GM18526 (cell line): Measurements from ENCODE around the gene ACOT13.

ENCODE experiments used
- POLR2A ChIP-seq: IDR thresholded peaks from 3 replicates; pipeline ENCODE4 v1.6.1; 2011; ENCODE audit not compliant: insufficient read length; ENCODE audit errors: extremely low read depth

The ACOT13 gene

GRCh38 chr6:24666641-24667377, at the start of gene ACOT13, which contains the start of gene TDP2:
ACOT13 (plus strand) TSS chr6:24667077; CDS start chr6:24667264, 187 bp downstream.
TDP2 (minus strand) TSS chr6:24666899; CDS start chr6:24666862, 37 bp downstream.
- peak; percentile 77 for TF ChIP-seq POLR2A

- no peak for TF ChIP-seq POLR2A
Observed at GRCh38 chr6:24619661-24620060, 47.2 kb upstream of the ACOT13 start.

- TF ChIP-seq POLR2A: no peak
Observed at GRCh38 chr6:24620637-24621036, 46.2 kb upstream of the ACOT13 start.

- no peak for TF ChIP-seq POLR2A
Observed at GRCh38 chr6:24621626-24622289, 45.1 kb upstream of the ACOT13 start.

- no peak for TF ChIP-seq POLR2A
Observed at GRCh38 chr6:24630856-24631505, 35.9 kb upstream of the ACOT13 start.

GRCh38 chr6:24631671-24632070, 35.2 kb upstream of the ACOT13 start:
- no peak for TF ChIP-seq POLR2A

- TF ChIP-seq POLR2A: no peak
Observed at GRCh38 chr6:24632573-24632972, 34.3 kb upstream of the ACOT13 start.

GRCh38 chr6:24636681-24637080, 30.2 kb upstream of the ACOT13 start:
- no peak for TF ChIP-seq POLR2A

GRCh38 chr6:24640166-24640565, 26.7 kb upstream of the ACOT13 start:
- TF ChIP-seq POLR2A: no peak

GRCh38 chr6:24642061-24642460, 24.8 kb upstream of the ACOT13 start:
- TF ChIP-seq POLR2A: no peak

- TF ChIP-seq POLR2A: no peak
Observed at GRCh38 chr6:24643920-24644319, 23.0 kb upstream of the ACOT13 start.

- no peak for TF ChIP-seq POLR2A
Observed at GRCh38 chr6:24644377-24644776, 22.5 kb upstream of the ACOT13 start.

- TF ChIP-seq POLR2A: no peak
Observed at GRCh38 chr6:24646771-24647170, 20.1 kb upstream of the ACOT13 start.

GRCh38 chr6:24648276-24648675, 18.6 kb upstream of the ACOT13 start:
- TF ChIP-seq POLR2A: no peak

- TF ChIP-seq POLR2A: no peak
Observed at GRCh38 chr6:24649691-24650090, 17.2 kb upstream of the ACOT13 start.

- TF ChIP-seq POLR2A: no peak
Observed at GRCh38 chr6:24650365-24650764, 16.5 kb upstream of the ACOT13 start.
